Limb (tissue), 2 donors: Measurements from ENCODE around the gene TNNT3.
A peak's percentile ranks its signal among the peaks of the same experiment; 100 is the strongest.

Source experiments
- DNase-seq, 2 donors: peaks; one replicate each; pipeline ENCODE4 v3.0.0-alpha.2; 2016; ENCODE audit errors: extremely low spot score in 2 of 2

The TNNT3 gene

DNA sequence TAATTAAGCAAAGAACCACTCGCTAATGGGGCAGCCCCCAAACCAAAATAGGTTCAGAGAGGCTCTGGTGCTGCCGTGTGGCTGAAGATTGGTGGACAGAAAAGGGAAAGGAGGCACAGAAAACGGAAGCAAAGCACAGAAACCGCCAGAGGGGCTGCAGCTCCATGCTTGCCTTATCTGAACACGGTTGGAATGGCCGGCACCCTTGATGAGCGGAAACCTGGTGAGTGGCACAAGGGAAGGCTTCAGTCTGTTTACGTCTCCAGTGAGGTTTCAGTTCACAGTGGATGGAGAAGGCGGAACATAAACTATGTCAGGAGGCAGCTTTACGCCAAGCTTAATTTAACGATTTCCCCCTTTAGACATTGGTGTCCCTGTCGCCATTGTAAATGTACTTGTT is 22.6 kb upstream of the TNNT3 start:
- DNase-seq = no peak

DNA sequence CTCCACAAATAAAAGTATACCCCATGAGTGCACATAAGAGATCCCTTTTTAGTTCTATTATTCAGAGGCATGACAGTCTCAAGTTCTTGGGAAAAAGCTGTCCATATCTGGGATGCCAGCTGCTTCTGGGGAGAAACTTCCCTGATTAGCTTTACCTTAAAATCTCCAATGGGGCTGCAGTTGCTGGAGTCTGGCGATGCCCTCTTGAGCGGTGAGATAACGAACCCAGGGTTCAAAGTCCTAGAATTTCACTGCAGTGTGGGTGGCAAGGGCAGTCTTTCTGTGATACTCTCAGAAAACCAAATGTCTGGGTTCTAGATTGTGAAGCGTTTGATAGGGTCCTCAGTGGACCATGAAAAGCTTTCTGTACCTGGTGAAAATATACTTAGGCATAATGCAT is 20.4 kb upstream of the TNNT3 start:
- DNase-seq = no peak

DNA sequence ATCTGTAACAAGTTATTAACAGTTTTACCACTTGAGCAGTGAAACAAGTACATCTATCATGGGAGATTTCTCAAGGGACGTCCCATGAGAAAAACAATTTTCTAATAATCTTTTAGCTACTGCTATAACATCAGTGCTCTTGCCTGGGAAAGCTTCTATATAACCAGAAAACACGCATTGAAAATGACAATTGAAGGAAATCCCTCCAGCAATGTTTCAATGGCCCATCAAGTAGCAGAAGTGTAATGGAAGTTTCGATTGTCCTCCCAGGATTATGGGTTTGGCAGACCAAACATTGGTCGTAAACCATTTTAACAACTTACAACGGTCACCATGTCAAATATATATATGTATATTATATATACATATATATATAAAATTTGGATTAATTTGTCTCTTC is 19.8 kb upstream of the TNNT3 start:
- no peak for DNase-seq

DNA sequence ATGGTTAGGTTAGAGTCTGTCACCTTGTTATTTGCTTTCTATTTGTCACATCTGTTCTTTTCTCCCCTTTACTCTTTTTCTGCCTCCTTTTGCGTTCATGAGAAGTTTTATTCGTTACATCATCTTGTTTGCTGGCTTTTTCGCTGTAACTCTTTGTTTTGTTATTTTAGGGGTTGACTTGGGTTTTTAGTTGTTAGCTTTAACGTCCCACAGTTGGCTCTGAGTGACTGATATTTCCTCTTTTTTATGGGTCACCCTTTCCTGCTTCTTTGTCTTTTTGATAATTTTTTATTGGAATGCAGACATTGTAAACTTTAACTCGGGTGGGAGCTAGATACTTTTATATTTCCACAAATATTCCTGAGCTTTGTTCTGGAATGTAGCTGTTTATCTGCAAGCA is 13.3 kb upstream of the TNNT3 start:
- DNase-seq = no peak

DNA sequence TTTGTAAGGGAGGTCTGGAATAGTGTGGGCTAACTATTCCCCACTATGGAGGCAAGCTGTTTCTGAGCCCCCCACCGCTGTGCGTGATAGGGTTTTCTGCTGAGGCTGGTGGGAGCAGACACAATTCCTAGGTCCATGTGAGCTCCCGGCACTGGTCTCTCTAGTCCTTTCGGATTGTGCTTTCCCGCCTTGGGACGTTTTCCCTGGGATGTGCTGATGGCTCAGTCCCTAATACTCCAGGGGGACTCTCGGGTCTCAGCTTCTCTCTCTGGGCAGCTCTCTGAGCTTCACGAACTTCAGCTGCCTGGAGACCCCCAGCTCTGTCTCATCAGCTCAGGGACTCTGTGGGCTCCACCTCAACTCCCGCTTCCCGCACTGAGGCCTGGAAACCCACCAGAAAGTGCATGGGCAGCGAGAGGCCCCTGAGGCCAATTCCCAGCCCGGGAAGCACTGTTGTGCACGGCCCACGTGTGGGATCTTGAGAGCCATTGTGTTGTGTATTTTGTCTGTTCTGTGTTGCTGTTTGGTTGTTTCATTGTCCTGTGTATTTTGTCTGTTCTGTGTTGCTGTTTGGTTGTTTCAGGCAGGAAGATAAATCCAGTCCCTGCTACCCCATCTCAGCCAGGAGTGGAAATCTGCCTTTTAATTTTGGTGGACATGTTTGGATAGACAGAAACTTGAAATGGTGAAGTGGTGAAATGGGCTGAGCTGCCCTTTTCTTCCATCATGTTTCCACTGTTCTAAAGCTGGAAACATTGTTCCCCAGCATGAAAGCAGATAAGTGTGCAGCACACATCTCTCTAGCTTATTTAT is 12.7 kb upstream of the TNNT3 start:
- peak in 1 of 2 donors; percentile 32 for DNase-seq

DNA sequence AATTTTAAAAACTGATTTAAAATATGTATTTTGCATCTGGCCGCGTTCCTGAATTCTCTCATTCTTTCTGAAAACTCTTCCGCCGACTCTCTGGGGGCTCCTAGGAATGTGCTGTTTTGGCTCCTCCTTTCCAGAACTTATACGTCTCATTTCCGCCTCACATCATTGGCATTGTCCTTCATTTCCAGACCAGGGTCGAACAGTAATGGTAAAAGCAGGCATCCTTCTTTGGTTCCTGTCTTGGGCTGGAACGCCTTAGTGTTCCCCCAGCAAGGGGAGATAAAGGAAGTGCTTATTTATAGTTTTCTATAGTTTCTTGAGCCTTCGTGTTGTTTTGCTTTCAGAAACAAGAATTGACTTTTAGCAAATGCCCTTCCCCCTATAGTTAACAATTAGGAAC is 10.9 kb upstream of the TNNT3 start:
- peak; percentile 63 to 93 for DNase-seq

DNA sequence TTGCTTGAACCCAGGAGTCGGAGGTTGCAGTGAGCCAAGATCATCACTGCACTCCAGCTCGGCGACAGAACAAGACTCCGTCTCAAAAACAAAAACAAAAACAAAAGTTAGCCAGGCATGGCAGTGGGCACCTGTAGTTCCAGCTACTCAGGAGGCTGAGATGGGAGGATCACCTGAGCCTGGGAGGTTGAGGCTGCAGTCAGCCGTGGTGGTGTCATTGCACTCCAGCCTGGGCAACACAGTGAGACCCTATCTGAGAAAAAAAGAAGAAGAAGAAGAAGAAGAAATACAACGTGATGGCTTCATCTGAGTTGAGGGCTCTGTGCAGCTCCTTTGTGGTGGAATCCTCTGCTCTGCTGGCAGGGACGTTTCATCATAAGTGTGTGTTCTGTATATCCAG is 10.0 kb upstream of the TNNT3 start:
- no peak for DNase-seq

DNA sequence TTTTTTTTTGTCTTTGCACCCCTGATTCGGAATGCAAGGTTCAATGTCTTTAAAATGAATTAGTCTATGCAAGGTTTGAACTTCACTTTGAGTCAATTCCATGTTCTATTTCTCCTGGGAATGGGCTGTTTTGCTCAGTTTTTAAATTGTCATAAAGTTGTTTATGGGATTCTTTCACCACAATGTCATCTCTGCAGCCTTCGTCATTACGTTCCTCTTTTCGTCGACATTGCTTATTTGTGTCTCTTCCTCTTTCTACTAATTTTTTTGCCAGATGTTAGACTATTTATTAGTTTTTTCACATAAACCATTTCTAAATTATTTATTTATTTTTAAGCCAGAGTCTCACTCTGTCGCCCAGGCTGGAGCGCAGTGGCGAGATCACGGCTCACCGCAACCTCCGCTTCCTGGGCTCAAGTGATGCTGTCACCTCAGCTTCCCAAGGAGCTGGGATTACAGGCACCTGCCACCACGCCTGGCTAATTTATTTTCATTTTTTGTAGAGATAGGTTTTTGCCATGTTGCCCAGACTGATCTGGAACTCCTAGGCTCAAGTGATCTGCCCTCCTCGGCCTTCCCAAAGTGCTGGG is 7.1 kb upstream of the TNNT3 start:
- no peak for DNase-seq

DNA sequence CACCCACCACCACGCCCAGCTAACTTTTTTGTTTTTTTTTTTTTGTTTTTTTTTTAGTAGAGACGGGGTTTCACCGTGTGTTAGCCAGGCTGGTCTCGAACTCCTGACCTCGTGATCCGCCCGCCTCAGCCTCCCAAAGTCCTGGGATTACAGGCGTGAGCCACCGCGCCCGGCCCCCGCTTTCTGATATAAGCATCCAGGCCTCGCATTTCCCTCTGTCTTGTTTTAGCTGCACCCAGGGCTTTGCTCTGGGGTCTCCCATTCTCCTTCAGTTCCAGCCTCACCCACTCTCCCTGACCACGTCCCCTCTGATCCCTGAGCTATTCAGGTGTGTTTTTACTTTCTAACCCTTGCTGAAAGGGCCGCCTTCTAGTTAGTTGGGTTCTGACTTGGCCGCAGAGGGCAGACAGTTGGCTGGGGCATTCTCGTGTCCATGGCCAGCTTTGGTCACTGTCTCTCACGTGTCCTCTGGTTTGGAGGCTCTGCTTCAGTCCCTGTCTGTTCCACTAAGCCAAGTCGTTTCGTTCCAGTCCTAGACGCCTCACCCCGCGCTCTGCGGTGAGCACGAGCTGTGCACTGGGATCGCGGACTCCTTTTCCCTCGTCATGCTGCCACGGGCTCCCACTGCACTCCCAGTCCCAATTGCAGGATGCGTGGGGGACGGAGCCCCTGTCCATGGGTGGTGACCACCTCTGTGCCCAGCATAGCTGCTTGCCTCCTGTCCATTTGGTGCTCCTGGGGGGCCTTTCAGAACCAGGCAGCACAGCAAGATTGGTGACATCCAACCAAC is 6.0 kb upstream of the TNNT3 start:
- no peak for DNase-seq

DNA sequence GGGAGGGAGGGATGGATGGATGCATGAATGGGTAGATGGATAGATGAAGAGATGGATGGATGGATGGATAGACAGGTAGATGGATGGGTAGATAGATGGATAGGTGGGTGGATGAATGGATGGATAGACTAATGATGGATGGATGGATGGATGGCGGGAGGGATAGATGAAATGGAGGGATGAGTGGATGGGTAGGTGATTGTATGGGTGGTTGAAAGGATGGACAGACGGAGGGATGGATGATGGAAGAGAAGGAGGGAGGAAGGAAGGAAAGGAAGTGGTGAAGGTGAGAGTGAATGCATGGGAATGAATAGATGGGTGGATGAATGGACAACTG is 3.7 kb upstream of the TNNT3 start:
- no peak for DNase-seq

DNA sequence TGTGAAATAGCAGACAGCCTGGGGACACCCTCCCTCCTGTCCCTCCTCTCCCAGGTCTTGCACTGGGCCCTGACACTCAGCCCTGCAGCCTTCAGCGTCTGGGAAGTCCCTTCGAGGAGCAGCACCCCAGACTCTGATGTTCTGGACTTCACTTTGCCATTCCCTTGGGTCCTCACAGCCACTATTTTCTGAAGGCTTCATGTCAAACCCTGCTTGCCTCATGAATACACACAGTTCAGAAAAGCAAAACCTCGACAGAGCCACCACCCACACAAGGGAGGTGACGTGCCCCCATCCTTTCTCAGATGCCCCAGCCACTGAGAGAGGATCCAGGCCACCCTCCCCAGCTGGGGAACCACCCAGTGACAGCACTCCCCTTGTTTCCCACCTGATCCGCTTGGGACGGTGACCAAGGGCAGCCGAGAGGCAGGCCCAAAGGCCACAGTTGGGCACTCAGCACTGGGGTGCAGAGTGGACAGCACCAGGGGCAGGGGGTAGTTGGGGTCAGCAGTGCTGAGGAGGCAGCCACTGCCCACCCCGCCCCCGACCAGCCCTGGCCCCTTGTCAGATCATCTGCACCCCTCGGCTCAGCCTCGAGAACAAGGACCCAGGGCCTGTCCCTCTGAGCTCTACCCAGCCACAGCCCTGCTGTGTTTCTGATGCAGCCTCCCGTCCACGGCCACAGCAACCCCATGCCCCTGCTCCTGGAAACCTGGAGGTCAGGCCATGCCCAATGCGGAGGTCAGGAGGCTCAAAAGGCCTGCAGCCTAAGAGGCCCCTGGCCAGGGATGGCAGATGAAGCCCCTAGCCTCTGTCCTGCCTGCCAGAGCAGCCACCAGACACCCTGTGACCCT is 3.1 kb upstream of the TNNT3 start:
- no peak for DNase-seq

DNA sequence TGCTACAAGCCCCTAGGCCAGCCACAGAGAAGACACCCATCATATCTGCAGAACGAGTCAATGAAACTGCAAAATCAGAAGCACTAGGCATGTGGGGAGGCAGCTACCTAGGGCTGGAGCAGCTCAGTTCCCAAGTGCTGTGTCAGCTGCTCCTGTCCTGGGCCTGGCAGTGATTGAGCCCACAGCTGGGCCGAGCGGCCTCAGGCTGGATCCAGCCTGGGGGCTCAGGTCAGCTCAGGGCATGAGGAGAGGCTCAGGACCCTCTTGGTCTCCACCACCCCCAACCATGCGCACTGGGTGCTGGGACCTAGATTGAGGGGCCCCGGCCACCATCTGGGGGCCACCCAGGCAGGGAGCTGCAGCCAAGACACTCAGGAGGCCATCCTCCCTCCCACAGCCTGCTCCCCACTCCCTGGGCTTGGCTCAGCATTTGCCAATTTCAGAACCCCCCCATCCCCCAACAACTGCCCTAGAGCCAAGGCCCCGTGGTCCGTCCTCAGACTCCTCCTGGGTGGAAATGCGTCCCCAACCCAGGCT is 2.4 kb upstream of the TNNT3 start:
- no peak for DNase-seq

DNA sequence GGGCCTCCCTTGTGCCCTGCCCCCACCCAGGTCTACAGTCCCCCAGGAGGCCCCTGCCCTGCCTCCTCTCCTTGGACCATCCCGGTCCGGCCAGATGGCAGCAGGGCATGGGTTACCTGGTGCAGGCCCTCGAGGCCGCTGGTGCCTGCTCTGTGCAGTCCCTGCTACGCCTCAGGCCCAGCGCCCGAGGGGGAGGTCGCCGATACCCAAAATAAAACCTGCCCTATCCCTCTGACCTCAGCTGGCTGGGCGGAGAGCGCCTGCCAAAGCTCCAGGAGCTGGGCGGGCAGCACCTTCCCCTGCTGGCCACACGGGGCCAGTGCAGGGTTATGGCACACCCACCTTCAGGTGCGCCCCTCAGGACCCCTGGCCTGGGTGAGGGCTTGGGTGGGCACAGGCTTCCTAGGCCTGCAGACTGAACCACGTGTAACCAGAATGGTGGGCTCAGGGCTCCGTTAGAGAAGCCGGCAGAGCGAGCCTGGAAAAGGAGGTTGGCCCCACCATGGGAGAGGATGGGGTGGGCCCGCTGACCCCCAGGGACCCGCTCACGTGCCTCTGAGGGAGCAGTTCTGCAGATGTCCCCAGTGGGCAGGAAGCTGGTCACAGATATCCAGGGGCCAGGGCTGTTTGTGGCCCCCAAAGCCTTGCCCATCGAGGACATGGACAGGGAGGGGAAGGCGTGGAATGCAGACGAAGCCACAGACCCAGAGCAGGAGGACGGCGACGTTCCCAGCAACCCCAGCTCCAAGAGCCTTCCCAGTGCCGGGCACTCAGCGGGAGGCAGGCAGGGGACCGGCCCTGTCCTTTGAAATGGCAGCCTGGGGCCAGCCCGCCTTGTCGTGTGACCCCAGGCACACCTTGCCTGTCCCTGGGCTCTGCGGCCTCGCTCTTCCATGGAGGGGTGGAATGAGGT is 1.7 kb upstream of the TNNT3 start:
- no peak for DNase-seq

DNA sequence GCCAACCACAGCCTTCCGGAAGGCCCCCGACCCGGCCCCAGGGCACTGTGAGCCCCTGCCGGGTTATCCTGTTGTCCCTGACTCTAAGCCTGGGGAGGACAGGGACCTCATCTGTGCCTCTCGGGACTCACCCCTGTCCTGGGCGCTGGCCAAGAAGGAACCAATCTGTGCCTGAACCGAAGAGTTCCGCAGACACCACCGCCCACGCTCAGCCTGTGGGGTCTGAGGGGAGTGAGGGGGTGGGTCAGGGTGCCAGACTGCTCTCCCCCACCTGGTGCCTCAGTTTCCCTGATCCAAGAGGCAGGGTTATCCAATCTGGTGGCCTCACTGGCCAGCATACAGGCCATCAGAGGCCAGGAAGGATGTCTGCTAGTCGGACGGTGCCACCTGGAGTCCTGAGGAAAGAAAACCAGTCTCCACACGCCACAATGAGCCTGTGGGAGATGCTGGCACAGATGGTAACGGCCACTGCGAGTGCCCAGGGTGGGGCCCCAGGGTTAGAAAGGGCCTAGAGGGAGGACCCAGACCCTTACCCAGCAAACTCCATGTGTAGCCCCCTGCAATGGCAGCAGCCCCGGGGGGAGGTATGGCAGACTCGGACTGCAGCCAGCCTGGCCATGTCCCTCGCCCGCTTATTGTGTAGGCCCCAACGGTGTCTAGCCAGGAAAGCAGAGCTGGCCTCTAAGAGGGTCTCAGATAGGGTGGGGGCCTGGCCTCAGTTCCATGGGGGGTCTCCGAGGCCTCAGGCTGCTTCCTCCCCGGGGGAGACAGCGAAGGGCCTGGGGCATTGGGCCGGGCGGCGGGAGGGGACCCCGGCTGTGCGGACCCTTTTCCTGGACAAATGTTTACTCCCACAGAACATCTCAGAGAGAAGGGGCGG is 827 bp upstream of the TNNT3 start:
- DNase-seq = no peak

DNA sequence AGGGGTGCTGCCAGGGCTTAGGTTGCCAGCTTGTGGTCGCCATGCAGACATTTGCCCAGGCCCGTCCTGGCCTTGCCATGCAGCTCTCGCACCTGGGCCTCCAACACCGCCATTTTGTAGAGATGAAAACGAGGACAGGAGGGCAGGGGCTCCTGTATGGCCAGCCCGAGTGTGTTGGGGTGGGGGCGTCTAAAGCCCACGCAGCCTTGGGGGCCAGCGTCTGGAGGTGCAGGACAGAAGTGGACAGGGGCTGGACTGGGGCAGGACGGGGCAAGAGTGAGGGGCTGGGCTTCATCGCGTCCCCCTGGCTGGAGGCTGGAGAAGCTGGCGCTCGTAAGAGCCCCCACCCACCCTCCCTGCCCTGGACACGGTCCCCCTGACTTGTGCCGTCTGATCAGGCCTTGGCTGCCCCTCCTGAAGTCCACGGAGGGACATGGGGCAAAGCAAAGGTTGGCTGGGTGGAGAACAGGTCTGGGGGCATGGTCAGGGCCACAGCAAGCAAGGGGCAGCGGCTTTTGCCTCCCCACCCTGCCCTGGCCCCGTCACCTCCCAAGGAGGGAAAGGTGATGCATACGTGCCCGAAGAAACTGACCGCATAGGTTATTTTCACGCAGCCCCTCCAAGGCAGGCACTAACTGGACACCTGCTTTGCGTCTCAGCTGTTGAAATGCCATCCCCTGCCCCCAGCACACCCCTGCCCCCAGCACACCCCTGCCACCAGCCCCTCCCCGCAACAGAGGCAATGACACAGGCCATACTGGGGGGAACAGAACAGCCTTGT is 815 bp downstream of the TNNT3 start:
- DNase-seq = no peak

DNA sequence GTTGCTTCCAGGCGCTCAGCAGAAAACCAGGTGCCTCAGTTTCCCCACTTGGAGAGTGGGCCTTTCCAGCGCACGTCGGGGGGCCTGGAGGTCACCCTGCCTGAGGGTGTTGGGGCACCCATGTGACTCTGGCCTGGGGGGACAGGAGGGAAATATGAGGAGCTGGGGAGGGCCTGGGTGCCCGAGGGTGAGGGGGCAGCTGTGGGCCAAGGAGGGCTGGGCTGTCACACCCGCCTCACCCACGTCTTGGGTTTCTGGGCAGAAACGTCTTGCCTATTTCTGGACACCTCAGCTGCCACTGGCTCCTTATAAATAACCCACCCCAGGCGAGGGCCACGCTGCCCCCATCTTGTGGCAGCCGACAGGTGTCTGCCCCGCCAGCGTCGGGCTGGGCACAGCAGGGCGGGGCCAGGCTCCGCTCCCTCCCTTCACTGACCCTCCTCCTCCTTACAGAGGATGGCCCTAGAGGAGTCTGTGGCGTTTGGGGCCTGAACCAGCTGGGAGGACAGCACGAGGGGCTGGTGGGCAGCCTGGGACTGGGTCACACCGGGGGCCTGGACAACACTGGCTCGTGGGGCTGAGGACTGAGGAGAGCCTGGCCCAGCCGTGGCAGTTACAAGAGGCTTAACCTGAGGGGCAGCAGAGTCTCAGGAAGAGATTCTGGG is 1.5 kb downstream of the TNNT3 start:
- peak in 1 of 2 donors; percentile 60 for DNase-seq

DNA sequence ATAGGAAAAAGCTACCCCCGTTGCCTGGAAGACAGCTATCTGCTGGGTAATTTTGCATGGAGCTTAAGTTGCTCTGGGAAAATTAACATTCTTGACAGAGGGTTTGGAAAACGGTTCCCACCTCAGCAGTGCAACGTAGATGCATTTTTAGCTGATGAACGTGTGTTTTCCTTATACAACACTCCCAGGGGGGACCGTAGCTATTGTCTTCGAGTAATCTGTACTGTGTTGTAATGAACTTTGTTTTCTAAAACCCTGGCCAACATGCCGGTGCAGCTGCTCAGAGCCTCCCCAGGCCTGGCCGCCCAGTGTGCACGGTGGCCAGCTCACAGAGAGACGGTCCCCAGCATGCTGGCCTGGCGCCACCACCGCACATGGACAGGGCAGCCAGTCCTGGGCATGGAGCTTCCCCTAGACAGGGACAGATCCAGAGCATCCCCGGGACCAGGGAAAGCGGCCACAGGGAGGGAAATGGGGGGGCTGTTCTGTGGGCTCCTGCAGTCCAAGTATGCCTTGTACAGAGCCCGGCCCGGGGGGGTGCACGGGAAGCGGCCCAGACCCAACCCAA is 2.2 kb downstream of the TNNT3 start:
- DNase-seq = peak; percentile 69 to 84
